HepG2 (cell line): ENCODE data around the gene APBB1IP. TPM values are rescaled to one million over a fixed set of nuclear protein-coding genes. Genes with fewer than 3 reads are reported as not detected.
A peak's percentile ranks its signal among the peaks of the same experiment; 100 is the strongest.

Experiments used
- ATAC-seq: fragments of 200-7000 bp; cut with Tn5 transposase; 3 replicates; pipeline ENCODE4 v1.9.1; 2020; ENCODE audit warnings: mild to moderate bottlenecking, moderate library complexity
- BruUV-seq: library from RNA; stranded (reverse); fragments of 400-500 nt; replicated peaks from 2 replicates; lab custom pipeline; 2021; lab: Mats Ljungman, UMichigan
- CTCF ChIA-PET: fragments of 300-600 bp; formaldehyde crosslinking; extraction: SDS; loops from one replicate; lab custom pipeline; 2021; ENCODE audit warnings: low total read pairs, inconsistent platforms, low intra/inter-chr PET ratio; lab: Yijun Ruan, JAX
- POLR2A ChIA-PET: fragments of 350-600 bp; sonication (Branson Sonifier 250); formaldehyde crosslinking; loops from one replicate; lab custom pipeline; 2020; ENCODE audit warnings: antibody characterized with exemption, inconsistent platforms; lab: Yijun Ruan, JAX
- DNase-seq: peaks from one replicate; pipeline ENCODE4 v3.0.0-alpha.2; 2015; ENCODE audit warnings: low spot score
- FAIRE-seq: peaks from 3 replicates; lab custom pipeline; 2011; peaks lifted over from hg19 to GRCh38; lab: Jason Lieb, UNC
- H2AFZ ChIP-seq: one replicate; pipeline ENCODE4 v1.6.1; 2011; ENCODE audit warnings: low read length, inconsistent platforms
- H3K27ac ChIP-seq: fragments of 300-600 bp; 3 replicates; pipeline ENCODE4 v1.8.0; 2011; ENCODE audit warnings: mixed run types, mild to moderate bottlenecking, mixed read lengths, low read length, inconsistent platforms; ENCODE audit not compliant: insufficient read depth; ENCODE audit errors: extremely low read length
- H3K27me3 ChIP-seq, 2 experiments: fragments of 200-600 bp in 1 of 2; 2 replicates in 1 of 2; 3 replicates in 1 of 2; pipeline versions ENCODE4 v1.6.0 to v1.8.0; 2011; ENCODE audit warnings: low read length in 2 of 2, mild to moderate bottlenecking in 2 of 2, moderate library complexity in 2 of 2, inconsistent platforms in 1 of 2; ENCODE audit not compliant: insufficient read depth in 2 of 2, control insufficient read depth in 1 of 2
- H3K36me3 ChIP-seq, 2 experiments: fragments of 200-600 bp in 1 of 2; replicated peaks in 1 of 2; 2 replicates in 1 of 2; 3 replicates in 1 of 2; pipeline versions ENCODE4 v1.5.1 to v1.8.0; 2011; ENCODE audit warnings: low read length in 2 of 2, inconsistent platforms in 1 of 2; ENCODE audit not compliant: insufficient read depth in 2 of 2, control insufficient read depth in 1 of 2
- H3K4me1 ChIP-seq: 2 replicates; pipeline ENCODE4 v1.5.1; 2012; ENCODE audit warnings: low read length, inconsistent platforms; ENCODE audit not compliant: insufficient read depth
- H3K4me2 ChIP-seq: 2 replicates; pipeline ENCODE4 v1.6.0; 2011; ENCODE audit warnings: low read depth, low read length, inconsistent platforms
- H3K4me3 ChIP-seq, 3 experiments: fragments of 200-600 bp in 1 of 3; sonication (generic), shearing (Covaris generic) in 1 of 3; replicated peaks in 1 of 3; 2 replicates each; pipeline ENCODE4 v1.5.1; 2011 to 2016; ENCODE audit warnings: low read length in 3 of 3, inconsistent platforms in 2 of 3, low read depth in 2 of 3, mild to moderate bottlenecking in 2 of 3, control low read depth in 1 of 3, mixed read lengths in 1 of 3; ENCODE audit not compliant: insufficient read depth in 1 of 3
- H3K79me2 ChIP-seq: one replicate; pipeline ENCODE4 v1.6.1; 2011; ENCODE audit warnings: low read length, inconsistent platforms; ENCODE audit not compliant: insufficient read depth
- H3K9ac ChIP-seq: 2 replicates; pipeline ENCODE4 v1.6.0; 2011; ENCODE audit warnings: mild to moderate bottlenecking, low read depth, low read length, inconsistent platforms; ENCODE audit not compliant: insufficient read depth
- H3K9me3 ChIP-seq: 2 replicates; pipeline ENCODE4 v1.5.1; 2012; ENCODE audit warnings: mild to moderate bottlenecking, low read length
- H4K20me1 ChIP-seq: 2 replicates; pipeline ENCODE4 v1.6.0; 2011; ENCODE audit warnings: inconsistent platforms, mild to moderate bottlenecking, low read length, moderate library complexity; ENCODE audit not compliant: insufficient read depth
- CBX2 ChIP-seq, 2 experiments: fragments of 200-600 bp in 1 of 2; sonication (generic); formaldehyde crosslinking in 1 of 2; IDR thresholded peaks; 2 replicates each; pipeline versions ENCODE4 v1.7.0 to v1.8.1; 2018 to 2022; ENCODE audit warnings: low read depth in 2 of 2, low read length in 1 of 2, mild to moderate bottlenecking in 1 of 2, missing genetic modification reagents in 1 of 2
- HNF1B ChIP-seq: sonication (generic); formaldehyde crosslinking; IDR thresholded peaks from 2 replicates; pipeline ENCODE4 v1.5.1; 2020; ENCODE audit warnings: mild to moderate bottlenecking, moderate library complexity, missing genetic modification reagents
- HNRNPL ChIP-seq: fragments of 200-400 bp; formaldehyde crosslinking; IDR thresholded peaks from 2 replicates; pipeline ENCODE4 v1.6.1; 2017; ENCODE audit warnings: mild to moderate bottlenecking, low read depth, low read length
- MAZ ChIP-seq, 2 experiments: sonication (generic) in 1 of 2; formaldehyde crosslinking in 1 of 2; IDR thresholded peaks; 2 replicates each; pipeline versions ENCODE4 v1.5.0 to v1.6.1; 2012 to 2020; ENCODE audit warnings: low read depth in 2 of 2, mild to moderate bottlenecking in 2 of 2, borderline replicate concordance in 1 of 2, improper control_type of control experiment in 1 of 2, low read length in 1 of 2, missing genetic modification reagents in 1 of 2, moderate library complexity in 1 of 2
- NFKBIZ ChIP-seq: IDR thresholded peaks from 2 replicates; pipeline ENCODE4 v1.6.1; 2018; ENCODE audit warnings: missing genetic modification reagents, missing compliant biosample characterization
- ZFP36L1 ChIP-seq: sonication (generic); formaldehyde crosslinking; IDR thresholded peaks from 2 replicates; pipeline ENCODE4 v1.8.0; 2022; ENCODE audit warnings: mild to moderate bottlenecking, missing genetic modification reagents, moderate library complexity
- ZFP90 ChIP-seq: sonication (generic); formaldehyde crosslinking; IDR thresholded peaks from 2 replicates; pipeline ENCODE4 v1.8.0; 2022; ENCODE audit warnings: missing genetic modification reagents, mild to moderate bottlenecking, inconsistent platforms, borderline replicate concordance
- ZNF101 ChIP-seq: sonication (generic); formaldehyde crosslinking; IDR thresholded peaks from 2 replicates; pipeline ENCODE4 v1.4.0; 2020; ENCODE audit warnings: mild to moderate bottlenecking, low read depth, missing genetic modification reagents, borderline replicate concordance
- ZNF292 ChIP-seq: sonication (generic); formaldehyde crosslinking; IDR thresholded peaks from 2 replicates; pipeline ENCODE4 v1.8.1; 2022; ENCODE audit warnings: mild to moderate bottlenecking, low read depth, missing genetic modification reagents, borderline replicate concordance
- ZNF513 ChIP-seq: sonication (generic); formaldehyde crosslinking; conservative IDR thresholded peaks from 2 replicates; pipeline ENCODE4 v1.5.0; 2020; ENCODE audit warnings: missing genetic modification reagents
- ZNF550 ChIP-seq: sonication (generic); formaldehyde crosslinking; IDR thresholded peaks from 2 replicates; pipeline ENCODE4 v1.4.0; 2020; ENCODE audit warnings: mild to moderate bottlenecking, missing genetic modification reagents, borderline replicate concordance
- ZNF605 ChIP-seq: sonication (generic); formaldehyde crosslinking; IDR thresholded peaks from 2 replicates; pipeline ENCODE4 v1.8.0; 2022; ENCODE audit warnings: mild to moderate bottlenecking, missing genetic modification reagents
- WGBS: methylation state at CpG from one replicate; pipeline ENCODE4 v1.1.6; 2017; ENCODE audit warnings: low lambda C conversion rate; 5-methylcytosine and 5-hydroxymethylcytosine counted together
- in situ Hi-C: cut with HindIII; loops from 2 replicates; pipeline ENCODE4 v1.10.0; 2017; ENCODE audit warnings: low pct_unique_long_range_greater_than_20kb; ENCODE audit not compliant: extremely low pct_ligation_motif_present
- intact Hi-C: fragments of 100-400 bp; cut with micrococcal nuclease; formaldehyde crosslinking; loops from one replicate; pipeline ENCODE4 v1.10.0; 2022; ENCODE audit not compliant: unreplicated experiment
- polyA plus RNA-seq, 8 experiments: library from polyadenylated mRNA; depleted of rRNA in 3 of 8; stranded (reverse) in 7 of 8; unstranded in 1 of 8; fragments of >200 nt; fragmentation: Illumina TruSeq in 4 of 8; extraction: Trizol in 4 of 8; gene quantifications; 2 replicates each; pipeline versions ENCODE4 v1.2.1 to v1.2.3, GENCODE V29; 2011 to 2016; ENCODE audit warnings: low read depth in 4 of 8, missing spikeins in 1 of 8, mixed read lengths in 1 of 8; ENCODE audit not compliant: insufficient read depth in 1 of 8
- total RNA-seq, 5 experiments: library from RNA; depleted of rRNA; stranded (reverse); fragments of >200 nt; fragmentation: Illumina TruSeq; extraction: Trizol; gene quantifications; 2 replicates each; pipeline ENCODE4 v1.2.3, GENCODE V29; 2016; ENCODE audit warnings: low read depth in 1 of 5

APBB1IP gene
- total and polyA plus RNA-seq, 2 of the 13 experiments (the other 11 are each of a cell fraction or from before 2014, with no cell fraction given) = 0.08 TPM; not detected in 1

GRCh38 chr10:26407406-26407969 is 30.7 kb upstream of the APBB1IP start:
- TF ChIP-seq ZFP36L1 (CRISPR knock-in tag) = no peak
- TF ChIP-seq HNRNPL = no peak
- no peak for TF ChIP-seq ZFP90 (CRISPR knock-in tag)
- no peak for TF ChIP-seq ZNF101 (CRISPR knock-in tag)
- no peak for TF ChIP-seq NFKBIZ (CRISPR knock-in tag)
- no peak for TF ChIP-seq ZNF605
- TF ChIP-seq HNF1B (CRISPR knock-in tag) = no peak
- TF ChIP-seq ZNF550 = no peak
- no peak for TF ChIP-seq ZNF513 (CRISPR knock-in tag)
- no peak for TF ChIP-seq CBX2 (IDR thresholded peaks at IDR 0.05; ENCODE audit: low read depth, low read length)
- TF ChIP-seq CBX2 (CRISPR knock-in tag; IDR thresholded peaks at IDR 0.05; ENCODE audit: low read depth) = no peak
- TF ChIP-seq ZNF292 (CRISPR knock-in tag) = no peak
- TF ChIP-seq MAZ (IDR thresholded peaks at IDR 0.05; ENCODE audit: borderline replicate concordance, low read depth, low read length) = no peak
- TF ChIP-seq MAZ (CRISPR knock-in tag; IDR thresholded peaks at IDR 0.05; ENCODE audit: low read depth) = no peak
- no peak for ATAC-seq
- no TSS peak for BruUV-seq
- Histone ChIP-seq H3K4me2 (no peak overlapping the region), H3K4me3 (no peak overlapping the region), H3K9me3 (no peaks in the 10 kb centered on the region), H3K27me3 (no peaks in the 10 kb centered on the region), H3K27ac (no peak overlapping the region), H3K9ac (no peak overlapping the region), H2AFZ (no peak overlapping the region), H3K36me3 (no peaks in the 10 kb centered on the region), H3K4me1 (no peaks in the 10 kb centered on the region), H4K20me1 (no peaks in the 10 kb centered on the region), H3K79me2 (no peaks in the 10 kb centered on the region)
- 1% methylated on average over 2 of the region's 2 CpGs for WGBS
- in situ Hi-C loops (no loop called here), intact Hi-C loops (no loop called here)
- ChIA-PET POLR2A (no interaction called here), CTCF (no interaction called here)
- DNase-seq = peak; percentile 29
- FAIRE-seq = no peak
